ENCODE data around the gene TEX54.

The TEX54 gene

GRCh38 chr11:62782753-62783152, 49.9 kb downstream of the TEX54 start:
- no peak for TF ChIP-seq CTCF (IDR thresholded peaks at IDR 0.05; ENCODE audit: insufficient read depth, low read depth, low read length, missing control alignments)
- no peak overlapping the region for H3K4me3 ChIP-seq (ENCODE audit: low read length)
- DNase-seq (ENCODE audit: low read depth) = no peak
